Esophagus mucosa (tissue), 1 donor: ENCODE data around the gene L3MBTL3. TPM values are rescaled to one million over a fixed set of nuclear protein-coding genes. Genes with fewer than 3 reads are reported as not detected.

ENCODE experiments used
- ATAC-seq: fragments of 200-7000 bp; cut with Tn5 transposase; one replicate; pipeline ENCODE4 v1.9.1; 2020
- total RNA-seq: library from RNA; stranded (reverse); gene quantifications from one replicate; pipeline ENCODE4 v1.2.4, GENCODE V29; 2023
- donor health status: DM: yes; HTN: yes; CAD: no.

L3MBTL3 gene
- 2.5 TPM for total RNA-seq

DNA sequence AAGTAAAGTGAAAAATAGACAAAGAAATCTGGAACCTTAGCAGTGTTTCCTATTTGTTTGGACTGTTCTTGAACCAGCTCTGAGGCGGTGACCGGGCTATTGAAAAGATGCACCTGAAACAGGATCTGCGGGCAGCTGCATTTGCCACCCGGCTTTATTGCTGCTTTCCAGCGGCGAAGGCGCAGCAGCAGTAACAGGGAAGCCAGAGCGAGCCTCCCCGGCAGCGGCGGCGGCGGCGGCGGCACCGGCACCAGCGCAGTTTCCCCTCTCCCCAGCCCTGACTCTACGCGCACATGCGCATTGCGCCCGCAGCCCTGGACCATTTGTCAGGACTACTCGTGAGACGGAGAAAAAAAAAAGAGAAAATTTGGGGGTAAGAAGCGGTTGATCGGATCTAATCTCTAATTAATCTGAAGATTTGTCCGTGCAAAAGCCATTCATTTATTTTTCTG, at the start of gene L3MBTL3:
Gene L3MBTL3, plus strand, starts transcription at position 290 of the 452 bp plus-strand sequence. CDS start 24,119 bp downstream, outside the sequence.
- peak; percentile 81 for ATAC-seq

DNA sequence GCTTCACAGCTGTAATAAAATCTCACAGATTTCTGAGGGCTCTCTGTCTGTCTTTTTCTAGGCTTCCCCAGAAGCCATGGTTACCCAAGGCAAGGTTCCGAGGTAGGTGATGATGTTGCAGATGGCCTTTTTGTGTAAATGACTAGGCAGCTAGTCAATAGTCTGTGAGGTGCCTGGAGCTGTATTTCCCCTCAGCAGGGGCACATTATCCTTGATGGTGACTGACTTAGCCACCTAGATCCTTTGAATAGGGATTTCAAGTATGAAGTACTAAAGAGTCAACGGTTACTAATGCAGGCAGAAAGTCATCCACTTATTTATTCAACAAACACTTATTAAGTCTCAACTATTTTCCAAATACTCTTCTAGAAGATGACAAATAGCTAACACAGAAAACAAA, 49.3 kb upstream of the L3MBTL3 start:
- ATAC-seq: no peak

DNA sequence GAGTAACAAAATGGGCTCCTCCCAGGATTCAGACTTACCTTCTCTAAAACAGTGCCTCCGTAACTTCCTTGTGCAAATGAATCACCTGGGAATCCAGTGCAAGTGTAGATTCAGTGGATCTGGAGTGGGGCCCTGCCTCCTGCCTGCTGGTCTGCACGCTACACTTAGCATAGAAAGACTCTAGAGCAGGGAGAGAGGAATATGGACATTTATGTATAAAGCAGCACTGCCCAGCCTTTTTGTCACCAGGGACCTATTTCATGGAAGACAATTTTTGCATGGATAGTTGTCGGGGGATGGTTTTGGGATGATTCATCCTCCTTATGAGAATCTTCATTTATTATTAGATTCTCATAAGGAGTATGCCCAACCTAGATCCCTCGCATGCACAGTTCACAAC, 42.3 kb upstream of the L3MBTL3 start:
- ATAC-seq: no peak

DNA sequence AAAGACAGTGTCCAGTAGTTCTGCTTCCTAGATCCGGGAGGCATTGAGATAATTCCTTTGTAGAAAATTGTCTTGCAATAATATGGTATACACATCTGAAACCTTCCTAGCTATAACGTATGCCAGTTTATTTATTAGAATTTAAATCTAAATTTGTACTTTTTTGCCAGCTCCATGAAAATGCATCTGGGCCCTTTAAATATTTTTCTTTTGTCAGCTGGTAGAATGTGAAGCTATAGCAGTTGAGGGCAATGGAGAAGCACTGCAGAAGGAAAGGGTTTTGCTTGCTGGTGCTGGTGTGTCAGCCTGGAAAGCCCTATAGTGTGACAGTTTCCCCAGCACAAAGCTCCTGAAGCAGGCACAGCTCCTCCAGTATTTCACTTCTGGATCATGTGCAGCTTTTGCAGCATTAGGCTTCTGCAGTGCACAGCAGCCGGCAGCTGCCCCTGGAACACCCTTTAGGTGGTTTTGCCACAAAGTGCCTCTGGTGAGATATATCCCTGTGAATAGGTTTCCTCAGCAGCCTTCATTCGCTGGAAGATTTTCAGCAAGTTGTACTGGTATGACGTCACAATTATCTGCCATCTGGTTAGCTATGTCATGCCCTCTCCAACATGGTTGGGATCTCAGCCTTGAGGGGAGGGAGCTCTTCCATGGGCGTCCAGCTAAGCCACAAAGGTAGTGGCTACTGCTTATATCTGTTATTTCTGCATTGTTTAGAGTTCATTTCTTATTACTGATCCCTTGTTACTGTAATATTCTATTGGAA, 40.0 kb upstream of the L3MBTL3 start:
- ATAC-seq: no peak

DNA sequence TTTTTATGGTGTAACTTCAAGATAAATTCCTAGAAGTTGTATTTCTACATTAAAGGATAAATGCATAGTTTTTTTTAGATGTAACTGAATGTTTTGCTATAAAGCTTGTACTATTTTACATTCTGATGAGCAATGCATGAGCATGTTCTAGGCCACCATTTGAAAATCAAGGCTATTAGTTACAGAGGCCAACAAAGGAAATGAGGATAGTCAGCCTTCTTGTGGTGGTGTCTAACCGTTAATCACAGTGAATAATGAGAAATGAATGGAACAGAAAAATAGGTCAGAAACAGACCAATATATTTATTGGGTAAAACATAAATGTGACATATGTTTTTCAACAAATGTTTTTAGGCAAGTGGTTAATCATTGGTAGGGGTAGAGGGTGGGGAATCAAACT, 37.6 kb upstream of the L3MBTL3 start:
- no peak for ATAC-seq

DNA sequence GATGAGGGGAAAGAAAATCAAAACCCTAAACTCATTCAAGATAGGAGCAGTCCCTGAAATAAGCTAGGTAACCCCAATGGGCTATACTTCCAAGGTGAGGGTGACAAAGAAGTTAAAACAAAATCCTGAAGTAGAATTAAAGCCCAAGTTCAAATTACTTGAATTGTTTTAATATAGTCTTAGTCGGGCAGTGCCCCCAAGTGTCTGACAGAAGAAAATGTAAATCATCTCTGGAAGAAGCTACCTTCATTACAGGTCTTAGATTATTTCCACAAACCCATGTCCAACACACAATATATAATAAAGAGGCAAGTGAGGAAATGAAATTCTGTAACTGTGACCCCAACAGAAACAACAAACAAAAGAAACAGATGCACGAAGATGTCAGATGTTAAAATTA, 36.8 kb upstream of the L3MBTL3 start:
- no peak for ATAC-seq

DNA sequence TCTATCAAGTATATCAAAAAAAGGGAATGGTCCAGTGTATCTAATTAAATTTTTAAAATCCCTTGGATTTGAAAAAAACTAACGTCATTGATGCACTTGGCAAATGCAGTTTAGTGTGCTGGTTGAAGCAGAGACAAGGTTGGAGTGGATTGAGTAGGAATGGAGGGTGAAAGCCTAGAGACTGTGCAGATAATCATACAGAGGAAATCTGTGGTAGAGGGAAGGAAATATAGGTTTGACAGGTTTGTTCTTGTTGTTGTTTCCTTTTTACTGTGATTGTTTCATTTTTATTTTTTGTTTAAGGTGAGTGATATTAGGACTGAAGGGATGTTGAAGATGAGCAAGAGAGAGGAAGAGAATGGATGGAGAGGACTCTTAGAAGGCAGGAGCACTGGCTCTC, 29.0 kb upstream of the L3MBTL3 start:
- ATAC-seq: no peak

DNA sequence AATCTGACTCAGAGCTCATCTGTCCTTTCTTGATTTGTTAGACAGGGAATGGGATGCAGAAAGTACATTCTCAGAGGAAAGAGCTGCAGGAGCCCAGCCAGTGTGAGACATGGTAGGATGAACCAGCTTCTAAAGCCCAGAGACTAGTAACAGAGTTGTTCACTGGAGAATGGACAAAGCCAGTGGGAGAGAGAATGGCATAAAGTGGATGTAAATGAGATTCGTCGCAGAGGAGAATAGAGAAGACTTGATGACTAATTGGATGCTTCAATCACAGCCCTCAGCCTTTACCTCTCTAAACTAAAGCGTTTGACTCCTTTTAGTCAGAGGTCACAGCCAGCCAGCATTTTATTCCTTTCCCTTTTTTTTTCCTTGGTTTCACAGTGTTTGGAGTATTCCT, 25.5 kb upstream of the L3MBTL3 start:
- no peak for ATAC-seq

DNA sequence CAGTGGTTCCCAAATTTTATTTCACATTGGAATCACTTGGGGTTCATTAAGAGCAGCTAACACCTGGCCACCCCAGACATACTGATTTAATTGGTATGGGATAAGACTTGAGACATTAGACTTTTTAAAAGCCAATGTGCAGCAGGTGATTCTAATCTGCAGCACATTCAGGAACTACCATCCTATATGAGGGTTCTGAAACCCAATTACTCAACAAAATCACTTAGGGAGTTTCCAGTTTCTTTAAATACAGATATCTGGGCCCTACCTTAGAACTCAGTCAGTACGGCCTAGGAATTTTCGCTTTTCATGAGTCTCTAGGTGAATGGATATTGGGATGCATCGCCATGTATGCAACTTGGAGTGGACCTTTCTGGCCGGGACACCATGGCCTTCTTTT, 24.0 kb upstream of the L3MBTL3 start:
- no peak for ATAC-seq

DNA sequence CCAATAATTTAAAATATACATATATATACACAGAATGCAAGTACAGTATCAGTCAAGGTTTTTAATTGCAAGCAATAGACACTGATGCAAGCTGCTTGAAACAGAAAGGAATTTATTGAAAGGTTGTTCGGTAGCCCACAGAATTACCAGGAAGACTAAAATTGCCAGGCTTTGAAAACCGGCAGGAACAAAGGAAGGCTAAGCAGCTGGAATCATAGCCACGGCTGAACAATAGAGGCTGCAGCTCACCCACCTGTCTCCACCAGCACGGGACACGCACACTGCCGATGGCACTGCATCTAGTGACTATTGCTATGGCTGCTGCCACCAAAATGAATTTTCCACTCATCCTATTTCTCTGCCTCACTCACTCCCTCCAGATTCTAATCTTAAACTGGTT, 22.0 kb upstream of the L3MBTL3 start:
- ATAC-seq: no peak

DNA sequence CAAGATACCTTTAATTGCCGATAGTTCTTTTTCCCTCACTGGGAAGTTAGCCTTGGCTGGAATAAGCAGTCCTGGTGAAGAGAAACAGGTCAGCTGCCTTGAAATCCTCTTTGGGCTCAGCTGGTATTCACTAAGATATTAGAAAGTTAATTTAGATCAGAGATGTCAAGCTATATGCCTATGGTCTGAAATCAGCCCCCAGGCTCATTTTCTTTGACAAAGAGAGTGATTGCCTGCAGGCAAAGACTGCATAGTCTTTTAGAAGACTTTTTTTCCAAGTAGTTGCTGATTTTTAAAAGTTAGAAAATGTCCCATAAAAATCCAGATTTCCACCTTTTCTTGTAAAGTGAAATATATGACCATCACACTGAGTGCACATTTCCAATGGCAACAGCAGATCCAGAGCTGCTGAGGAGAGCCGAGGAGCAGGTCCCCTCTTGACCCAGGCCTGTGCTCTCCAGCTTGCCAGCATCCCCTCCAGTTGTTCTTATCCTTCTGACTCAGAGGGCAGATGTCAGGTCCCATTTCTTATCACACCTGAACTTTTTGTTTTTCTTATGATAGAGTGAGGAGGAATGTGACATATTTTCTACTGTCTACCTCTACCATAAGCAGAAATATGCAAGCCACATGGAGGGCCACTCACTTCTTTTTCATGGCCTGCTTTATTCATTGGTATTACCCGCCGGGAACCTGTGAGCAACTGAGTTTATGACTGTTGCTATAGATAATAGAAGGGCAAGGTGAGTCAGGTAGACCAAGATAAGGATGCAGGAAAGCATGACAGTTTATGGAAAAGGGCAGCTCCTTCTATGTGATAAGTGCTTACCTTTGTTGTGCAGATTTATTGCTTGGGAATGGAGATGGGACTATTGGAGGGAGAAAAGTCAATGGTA, 17.6 kb upstream of the L3MBTL3 start:
- no peak for ATAC-seq

DNA sequence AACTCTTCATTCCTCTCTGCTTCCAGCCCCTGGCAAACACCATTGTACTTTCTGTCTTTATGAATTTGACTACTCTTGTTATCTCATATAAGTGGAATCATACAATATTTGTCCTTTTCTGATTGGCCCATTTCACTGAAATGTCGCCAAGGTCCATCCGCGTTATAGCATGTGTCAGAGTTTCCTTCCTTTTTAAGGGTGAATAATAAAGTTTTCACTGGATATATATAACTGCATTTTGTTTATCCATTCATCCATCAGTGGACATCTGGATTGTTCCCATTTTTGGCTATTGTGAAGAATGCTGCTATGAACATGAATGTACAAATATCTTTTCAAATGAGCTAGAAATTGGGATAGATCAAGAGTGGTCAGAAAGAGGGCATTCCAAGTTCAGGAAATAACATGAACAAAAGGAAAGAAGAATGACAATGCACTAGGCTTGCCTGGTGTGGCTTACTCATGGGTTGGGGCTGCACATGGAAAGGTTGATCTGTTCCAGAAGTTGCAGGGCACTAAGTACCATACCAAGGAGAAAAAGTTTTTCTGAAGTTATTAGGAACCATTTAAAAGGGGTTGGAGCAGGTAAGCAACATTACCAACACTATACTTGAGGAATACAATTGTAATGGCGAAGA, 10.0 kb upstream of the L3MBTL3 start:
- no peak for ATAC-seq

DNA sequence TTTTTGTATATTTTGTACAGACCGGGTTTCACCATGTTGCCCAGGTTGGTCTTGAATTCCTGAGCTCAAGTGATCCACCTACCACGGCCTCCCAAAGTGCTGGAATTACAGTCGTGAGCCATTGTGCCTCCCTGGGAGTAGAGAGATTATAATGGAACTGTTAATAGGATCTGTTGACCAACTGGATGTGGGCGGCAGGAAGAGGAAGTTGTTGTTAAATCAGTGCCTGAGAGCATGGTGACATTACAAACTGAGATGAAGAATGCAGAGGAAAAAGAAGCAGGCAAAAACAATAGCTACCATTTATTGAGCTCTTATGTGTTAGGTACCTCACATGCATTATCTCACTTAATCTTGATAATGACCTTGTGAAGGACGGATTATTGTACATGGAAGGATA, 9.2 kb upstream of the L3MBTL3 start:
- ATAC-seq: no peak

DNA sequence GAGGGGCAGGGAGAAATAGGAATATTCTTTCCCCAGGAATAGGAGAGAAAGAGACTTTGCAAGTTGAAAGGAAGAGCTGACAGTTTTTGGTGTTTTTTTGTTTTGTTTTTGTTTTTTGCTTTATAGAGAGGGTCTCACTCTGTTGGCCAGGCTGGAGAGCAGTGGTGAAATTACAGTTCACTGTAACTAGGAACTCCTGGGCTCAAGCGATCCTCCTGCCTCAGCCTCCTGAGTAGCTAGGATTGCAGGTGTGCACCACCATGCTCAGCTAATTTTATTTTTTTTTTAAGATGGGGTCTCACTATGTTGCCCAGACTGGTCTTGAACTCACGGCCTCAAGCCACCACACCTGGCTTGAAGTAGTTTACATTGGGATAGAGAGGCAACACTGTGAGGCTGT, 8.0 kb upstream of the L3MBTL3 start:
- ATAC-seq: no peak

DNA sequence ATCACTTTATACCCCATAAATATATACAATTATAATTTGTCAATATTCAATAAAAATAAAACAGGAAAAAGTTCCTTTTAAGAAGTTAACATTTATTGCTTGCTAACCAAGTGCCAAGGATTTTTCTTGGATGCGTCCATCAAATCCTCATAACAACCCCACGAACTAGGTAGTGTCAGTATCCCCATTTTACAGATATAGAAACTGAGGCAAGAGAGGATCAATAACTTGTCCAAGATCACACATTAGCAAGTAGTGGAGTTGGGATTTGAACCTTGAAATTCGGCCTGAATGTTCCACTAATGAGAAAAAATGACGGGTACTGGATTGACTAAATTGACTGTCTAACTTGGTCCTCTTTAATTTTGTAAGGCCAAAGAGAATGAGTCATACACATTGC, 5.7 kb upstream of the L3MBTL3 start:
- ATAC-seq: no peak

DNA sequence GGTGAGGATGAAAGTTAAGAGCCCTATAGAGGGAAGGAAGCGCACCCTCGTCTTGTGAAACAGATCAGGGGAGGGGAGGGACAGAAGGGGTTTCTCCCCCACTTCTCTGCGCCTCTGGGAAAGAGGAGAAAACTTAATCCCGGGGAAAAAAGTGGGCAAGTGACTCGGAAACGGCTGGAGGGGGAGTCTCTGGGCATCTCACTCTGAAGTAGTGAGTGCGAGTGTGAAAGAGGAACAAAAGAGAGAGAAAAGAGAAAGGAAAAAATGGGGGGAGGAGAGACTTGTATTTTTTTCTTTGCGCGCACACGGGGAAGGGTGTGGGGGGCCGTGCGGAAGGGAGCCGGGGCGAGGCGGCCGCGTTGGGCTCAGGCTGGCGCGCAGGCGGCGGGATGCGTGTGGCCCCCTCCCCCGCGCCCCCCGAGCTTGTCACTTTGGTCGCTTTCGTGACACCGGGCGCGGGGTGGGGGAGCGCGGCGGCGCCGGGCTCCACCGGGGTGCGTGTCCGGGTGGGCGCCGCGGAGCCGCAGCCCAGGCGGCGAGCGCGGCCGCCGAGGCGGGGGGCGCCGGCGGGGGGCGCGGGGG, 454 bp downstream of the L3MBTL3 start:
- no peak for ATAC-seq

DNA sequence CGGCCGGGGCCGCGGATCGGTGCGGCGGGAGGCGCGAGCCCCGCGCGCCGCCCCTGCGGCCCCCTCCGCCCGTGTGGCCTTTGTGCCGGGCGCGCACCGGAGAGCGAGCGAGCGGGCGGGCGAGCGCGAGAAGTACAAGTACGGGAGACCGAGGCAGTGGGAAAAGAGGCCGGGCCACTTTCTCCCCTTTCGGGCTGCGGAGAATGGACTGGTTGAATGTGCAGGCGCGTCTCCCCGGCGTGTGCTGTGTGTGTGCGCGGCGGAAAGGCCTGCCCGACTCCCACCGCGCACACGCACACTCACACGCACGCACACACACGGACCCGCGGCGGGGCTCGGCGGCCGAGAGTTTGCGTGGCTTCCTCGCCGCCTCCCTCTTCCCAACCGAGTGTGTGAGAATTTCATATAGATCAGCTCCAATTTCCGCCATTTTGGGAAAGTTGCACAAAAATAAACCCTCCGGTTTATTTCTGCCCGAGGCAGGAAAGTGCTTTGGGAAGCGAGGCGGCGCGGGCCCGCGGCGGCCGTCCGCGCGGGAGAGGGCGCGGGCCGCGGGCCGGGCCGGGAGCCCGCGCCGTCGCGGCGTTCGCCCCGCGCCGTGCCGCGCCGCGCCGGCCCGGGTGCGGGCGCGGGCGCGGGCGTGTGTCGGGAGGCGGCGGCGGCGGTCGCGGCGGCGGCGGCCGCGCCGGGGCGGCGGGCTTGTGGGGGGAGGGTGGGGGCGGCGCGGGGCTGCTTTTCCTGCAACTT, 1.1 kb downstream of the L3MBTL3 start:
- peak; percentile 21 for ATAC-seq

DNA sequence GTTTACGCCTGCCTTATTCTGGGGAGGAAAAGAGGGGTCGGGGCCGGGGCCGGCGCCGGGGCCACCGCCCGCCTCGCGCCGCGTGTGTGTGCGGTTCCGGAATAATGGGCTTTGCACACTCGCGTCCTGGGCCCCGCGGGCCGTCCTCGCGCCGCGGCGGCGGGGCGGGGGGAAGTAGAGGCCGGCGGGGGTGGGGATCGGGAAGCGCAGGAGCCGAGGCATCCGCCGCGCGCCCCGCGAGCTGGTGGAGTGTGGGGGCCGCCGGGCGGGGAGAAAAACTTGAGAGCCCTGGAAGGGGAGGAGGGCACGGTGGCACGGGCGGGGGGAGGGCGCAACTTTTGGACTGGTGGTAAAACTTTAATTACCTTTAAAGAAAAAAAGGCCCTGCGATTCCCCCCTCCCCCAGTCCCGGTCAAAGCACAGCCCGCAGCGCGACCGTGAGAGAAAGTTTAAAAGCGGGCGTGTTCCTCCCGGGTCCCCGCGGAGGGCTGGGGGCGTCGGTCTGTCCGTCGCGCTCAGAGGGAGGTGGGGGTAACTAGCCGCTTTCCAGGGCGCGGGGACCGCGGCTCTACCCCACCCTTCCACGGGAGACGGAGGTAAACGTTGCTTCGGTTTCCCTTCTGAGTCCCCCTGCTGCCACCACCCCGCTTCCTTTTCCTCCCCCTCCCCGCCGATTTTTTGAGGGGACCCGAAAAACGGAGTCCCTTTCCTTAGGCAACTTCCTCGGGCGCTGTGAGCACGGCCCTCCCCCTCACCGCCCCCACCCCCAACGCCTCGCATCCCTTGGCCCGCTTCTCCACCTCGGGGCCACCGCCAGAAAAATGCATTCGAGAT, 1.9 kb downstream of the L3MBTL3 start:
- ATAC-seq: peak; percentile 17

DNA sequence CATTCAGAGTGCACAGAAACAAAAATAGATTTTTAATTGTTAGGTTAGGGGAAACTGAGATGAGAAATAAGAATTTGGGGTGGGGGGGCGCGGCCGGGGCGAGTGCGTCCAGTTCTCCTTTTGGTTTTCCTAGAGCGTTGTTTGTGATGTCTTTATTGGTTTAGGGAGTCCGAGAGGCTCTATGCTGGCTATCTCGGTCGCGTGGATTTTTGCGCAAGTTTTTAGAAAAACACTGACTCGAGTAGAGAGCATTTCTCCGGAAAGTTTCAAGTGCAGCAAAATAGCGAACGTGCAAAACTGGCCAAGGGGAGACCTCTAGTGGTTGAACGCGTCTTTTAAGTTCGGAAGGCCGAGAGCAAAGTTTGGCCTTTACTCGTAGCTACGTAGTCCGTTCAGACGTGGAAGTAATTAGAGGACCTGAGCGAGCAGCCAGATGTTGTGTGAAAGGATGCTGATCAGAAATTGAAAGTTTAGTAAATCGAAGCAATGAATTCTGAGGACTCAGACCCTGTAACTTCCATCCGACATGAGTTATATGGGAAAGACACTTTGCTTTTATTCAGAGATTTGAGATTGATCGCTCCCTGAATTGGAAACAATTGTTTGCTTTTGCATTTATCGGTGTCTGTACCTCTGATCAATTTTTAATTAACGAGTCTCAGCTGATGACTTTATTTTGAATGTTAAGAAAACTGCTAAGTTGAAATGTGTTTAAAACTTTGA, 2.7 kb downstream of the L3MBTL3 start:
- peak; percentile 79 for ATAC-seq

DNA sequence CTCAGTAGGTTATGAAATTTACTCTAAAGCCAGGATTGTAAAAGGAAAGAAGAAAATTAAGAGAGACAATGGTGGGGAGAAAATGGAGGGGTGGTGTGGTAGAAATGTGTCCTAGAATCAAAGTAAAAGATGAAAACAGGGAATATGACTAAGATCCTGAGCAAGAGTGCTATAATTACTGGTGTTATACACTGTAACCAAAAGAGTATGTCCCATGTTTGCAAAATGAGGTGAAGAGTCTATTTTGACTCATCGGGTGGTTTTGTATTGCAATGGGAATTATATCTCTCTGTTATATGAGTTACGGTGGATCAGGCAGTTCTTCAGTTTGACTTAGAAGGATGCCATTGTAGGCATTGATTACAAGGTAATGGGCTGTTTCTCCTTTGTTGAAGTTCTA, 8.5 kb downstream of the L3MBTL3 start:
- ATAC-seq: no peak

DNA sequence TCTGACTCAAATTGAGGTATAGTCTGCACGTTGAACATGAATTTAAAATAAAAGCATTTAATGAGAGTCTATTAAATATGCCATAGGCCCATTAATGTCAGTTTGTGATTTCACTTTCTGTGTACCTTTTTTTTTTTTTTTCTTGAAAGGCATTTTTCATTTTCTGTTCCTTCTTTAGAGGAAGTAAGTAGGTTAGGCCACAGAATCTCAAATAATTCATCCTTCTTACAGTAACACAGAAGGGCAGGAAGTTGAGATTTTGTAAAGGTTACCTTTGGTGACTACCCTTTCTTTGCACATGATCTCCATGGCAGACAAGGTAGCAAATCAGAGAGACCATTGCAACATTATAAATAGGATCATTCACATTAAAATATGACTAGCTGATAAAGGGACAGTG, 9.6 kb downstream of the L3MBTL3 start:
- ATAC-seq: no peak
